LNCaP clone FGC (cell line): Measurements from ENCODE around the gene ERN2.

ENCODE experiments used
- DNase-seq: peaks from one replicate; pipeline ENCODE4 v3.0.0-alpha.2; 2011; ENCODE audit warnings: low read depth
- H3K4me3 ChIP-seq: 2 replicates; pipeline ENCODE4 v1.5.1; 2011; ENCODE audit warnings: mild to moderate bottlenecking, low read depth, low read length, control low read depth
- TF ChIP-seq, protein P1 (sequence below): IDR thresholded peaks from 2 replicates; pipeline ENCODE4 v1.5.1; 2012; ENCODE audit warnings: mild to moderate bottlenecking; ENCODE audit not compliant: control insufficient read depth, insufficient read depth; ENCODE audit errors: extremely low read depth

The ERN2 gene

GRCh38 chr16:23694265-23694643, 18.8 kb downstream of the ERN2 start:
- TF ChIP-seq, protein P1, sequence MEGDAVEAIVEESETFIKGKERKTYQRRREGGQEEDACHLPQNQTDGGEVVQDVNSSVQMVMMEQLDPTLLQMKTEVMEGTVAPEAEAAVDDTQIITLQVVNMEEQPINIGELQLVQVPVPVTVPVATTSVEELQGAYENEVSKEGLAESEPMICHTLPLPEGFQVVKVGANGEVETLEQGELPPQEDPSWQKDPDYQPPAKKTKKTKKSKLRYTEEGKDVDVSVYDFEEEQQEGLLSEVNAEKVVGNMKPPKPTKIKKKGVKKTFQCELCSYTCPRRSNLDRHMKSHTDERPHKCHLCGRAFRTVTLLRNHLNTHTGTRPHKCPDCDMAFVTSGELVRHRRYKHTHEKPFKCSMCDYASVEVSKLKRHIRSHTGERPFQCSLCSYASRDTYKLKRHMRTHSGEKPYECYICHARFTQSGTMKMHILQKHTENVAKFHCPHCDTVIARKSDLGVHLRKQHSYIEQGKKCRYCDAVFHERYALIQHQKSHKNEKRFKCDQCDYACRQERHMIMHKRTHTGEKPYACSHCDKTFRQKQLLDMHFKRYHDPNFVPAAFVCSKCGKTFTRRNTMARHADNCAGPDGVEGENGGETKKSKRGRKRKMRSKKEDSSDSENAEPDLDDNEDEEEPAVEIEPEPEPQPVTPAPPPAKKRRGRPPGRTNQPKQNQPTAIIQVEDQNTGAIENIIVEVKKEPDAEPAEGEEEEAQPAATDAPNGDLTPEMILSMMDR: no peak
- no peak overlapping the region for H3K4me3 ChIP-seq
- no peak for DNase-seq

- DNase-seq: no peak
- H3K4me3 ChIP-seq: no peak overlapping the region
- TF ChIP-seq, protein P1: no peak
Observed at GRCh38 chr16:23692190-23692837, 20.7 kb downstream of the ERN2 start.

DNA sequence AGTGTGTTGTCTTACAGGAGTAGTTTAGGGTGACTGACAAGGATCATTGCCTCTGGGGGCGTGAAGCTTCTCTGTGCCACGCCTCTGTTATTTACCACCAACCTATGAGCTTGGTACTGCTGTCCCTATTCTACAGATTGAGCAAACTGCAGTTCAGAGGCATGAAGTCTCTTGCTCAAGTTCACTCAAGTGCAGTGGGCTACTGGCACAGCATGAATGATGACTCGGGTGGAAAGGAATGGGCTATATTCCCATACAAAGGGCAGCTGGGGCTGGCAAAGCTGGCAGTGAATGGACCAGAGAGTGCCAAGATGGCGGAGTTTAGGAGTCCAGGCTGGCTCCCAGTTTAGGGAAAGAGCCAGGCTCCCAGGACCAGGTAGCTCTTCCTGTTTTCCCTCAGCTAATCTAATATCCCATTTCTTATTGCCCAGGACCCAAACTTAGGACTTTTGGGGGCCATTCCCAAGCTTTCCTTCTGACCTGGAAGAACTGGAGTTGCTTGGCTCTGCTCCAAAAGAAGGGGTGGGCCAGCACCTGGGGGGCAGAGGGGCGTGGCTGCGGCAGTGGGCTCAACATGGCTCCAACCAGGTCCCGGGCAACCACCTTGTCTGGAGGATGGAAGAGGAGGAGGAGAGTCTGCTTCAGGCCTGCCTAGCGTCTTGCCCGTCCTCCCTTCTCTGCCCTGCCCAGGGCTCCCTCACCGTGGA, 21.4 kb downstream of the ERN2 start:
- no peak overlapping the region for H3K4me3 ChIP-seq
- DNase-seq: no peak
- TF ChIP-seq, protein P1: no peak

DNA sequence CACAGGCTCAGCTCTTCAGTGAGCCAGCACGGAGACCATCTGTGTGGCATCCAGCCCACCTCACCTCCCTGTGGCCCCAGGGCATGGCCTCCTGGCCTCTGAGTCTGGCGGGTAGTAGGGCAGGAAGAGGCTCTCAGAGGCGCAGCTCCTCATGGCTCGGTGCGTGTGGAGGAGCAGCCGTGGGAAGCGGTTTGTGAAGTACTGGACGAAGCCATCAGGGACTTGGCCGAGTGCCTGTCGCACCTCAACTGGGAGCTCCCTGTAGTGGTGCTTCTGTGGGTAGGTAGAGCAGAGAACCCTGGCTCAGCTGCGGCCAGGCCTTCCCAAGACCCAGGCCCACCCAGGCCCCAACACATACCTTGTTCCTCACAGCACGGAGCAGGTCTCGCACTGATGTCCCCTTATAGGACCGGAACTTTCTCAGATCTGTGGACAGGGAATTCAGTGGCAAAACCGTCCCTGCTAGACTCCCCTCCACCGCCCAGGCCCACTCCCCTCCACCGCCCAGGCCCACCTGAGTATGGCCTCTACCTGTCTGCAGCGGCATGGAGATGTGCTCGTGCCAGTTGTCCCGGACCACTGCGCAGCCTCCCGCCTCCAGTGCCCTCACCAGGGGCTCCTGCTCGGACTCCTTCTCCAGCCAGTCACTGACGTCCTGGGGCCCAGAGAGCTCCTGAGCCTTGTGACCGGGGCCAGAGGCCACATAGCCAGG, 22.1 kb downstream of the ERN2 start:
- no peak for DNase-seq
- TF ChIP-seq, protein P1: no peak
- no peak overlapping the region for H3K4me3 ChIP-seq

DNA sequence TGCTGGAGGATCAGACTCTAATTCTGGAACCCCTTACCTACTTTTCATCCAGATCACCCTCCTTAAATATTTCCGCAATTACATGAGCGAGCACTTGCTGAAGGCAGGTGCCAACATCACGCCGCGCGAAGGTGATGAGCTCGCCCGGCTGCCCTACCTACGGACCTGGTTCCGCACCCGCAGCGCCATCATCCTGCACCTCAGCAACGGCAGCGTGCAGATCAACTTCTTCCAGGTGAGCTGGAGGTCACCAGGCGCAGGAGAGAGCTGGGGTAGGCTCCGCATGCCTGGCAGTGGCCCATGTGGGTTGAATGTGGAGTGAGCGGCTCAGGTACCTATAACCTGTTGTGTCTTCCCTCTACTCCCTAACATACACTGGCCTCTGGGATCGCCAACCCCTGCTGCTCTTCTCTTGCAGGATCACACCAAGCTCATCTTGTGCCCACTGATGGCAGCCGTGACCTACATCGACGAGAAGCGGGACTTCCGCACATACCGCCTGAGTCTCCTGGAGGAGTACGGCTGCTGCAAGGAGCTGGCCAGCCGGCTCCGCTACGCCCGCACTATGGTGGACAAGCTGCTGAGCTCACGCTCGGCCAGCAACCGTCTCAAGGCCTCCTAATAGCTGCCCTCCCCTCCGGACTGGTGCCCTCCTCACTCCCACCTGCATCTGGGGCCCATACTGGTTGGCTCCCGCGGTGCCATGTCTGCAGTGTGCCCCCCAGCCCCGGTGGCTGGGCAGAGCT, 23.4 kb downstream of the ERN2 start:
- H3K4me3 ChIP-seq: no peak overlapping the region
- TF ChIP-seq, protein P1: no peak
- no peak for DNase-seq

DNA sequence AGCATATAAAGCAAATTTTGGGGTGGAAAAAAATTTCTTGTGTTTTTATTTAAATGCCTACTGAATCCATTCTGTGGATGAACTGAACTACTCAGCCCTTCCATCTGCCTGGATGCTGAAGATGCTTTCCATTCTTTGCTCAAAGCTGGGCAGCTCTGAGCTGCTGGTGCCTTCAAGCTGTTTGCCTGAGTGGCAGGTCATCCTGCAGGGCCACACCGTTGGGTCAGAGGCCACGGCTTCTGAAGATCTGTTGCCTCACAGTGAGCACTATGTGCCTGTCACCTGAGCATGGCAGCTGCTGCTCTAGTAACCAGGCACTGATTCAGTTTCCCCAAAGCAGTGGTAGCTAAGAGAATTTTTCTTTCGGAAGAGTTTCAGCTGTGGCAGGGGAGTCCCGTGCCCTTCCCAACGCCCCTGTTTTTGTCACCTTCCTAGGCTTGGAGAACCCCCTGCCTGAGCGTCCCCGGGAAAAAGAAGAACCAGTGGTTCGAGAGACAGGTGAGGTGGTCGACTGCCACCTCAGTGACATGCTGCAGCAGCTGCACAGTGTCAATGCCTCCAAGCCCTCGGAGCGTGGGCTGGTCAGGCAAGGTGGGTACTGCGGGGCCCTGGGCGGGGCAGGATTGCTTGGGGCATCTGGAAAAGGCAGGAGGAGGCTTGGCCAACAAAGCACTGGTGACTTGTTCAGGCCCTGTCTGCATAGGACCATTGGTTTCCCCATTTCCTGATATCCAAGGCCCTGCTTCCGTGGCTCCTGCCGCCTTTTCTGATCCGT, 25.8 kb downstream of the ERN2 start:
- no peak for DNase-seq
- TF ChIP-seq, protein P1: no peak
- no peak overlapping the region for H3K4me3 ChIP-seq
